HG03108 (cell line): ENCODE data around the gene IRF5.
A peak's percentile ranks its signal among the peaks of the same experiment; 100 is the strongest.

ENCODE experiments used
- ATAC-seq: cut with Tn5 transposase; IDR thresholded peaks from one replicate; pipeline ENCODE4 v1.9.1; 2021; ENCODE audit warnings: moderate library complexity; ENCODE audit not compliant: unreplicated experiment

IRF5 gene, protein sequence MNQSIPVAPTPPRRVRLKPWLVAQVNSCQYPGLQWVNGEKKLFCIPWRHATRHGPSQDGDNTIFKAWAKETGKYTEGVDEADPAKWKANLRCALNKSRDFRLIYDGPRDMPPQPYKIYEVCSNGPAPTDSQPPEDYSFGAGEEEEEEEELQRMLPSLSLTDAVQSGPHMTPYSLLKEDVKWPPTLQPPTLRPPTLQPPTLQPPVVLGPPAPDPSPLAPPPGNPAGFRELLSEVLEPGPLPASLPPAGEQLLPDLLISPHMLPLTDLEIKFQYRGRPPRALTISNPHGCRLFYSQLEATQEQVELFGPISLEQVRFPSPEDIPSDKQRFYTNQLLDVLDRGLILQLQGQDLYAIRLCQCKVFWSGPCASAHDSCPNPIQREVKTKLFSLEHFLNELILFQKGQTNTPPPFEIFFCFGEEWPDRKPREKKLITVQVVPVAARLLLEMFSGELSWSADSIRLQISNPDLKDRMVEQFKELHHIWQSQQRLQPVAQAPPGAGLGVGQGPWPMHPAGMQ

DNA sequence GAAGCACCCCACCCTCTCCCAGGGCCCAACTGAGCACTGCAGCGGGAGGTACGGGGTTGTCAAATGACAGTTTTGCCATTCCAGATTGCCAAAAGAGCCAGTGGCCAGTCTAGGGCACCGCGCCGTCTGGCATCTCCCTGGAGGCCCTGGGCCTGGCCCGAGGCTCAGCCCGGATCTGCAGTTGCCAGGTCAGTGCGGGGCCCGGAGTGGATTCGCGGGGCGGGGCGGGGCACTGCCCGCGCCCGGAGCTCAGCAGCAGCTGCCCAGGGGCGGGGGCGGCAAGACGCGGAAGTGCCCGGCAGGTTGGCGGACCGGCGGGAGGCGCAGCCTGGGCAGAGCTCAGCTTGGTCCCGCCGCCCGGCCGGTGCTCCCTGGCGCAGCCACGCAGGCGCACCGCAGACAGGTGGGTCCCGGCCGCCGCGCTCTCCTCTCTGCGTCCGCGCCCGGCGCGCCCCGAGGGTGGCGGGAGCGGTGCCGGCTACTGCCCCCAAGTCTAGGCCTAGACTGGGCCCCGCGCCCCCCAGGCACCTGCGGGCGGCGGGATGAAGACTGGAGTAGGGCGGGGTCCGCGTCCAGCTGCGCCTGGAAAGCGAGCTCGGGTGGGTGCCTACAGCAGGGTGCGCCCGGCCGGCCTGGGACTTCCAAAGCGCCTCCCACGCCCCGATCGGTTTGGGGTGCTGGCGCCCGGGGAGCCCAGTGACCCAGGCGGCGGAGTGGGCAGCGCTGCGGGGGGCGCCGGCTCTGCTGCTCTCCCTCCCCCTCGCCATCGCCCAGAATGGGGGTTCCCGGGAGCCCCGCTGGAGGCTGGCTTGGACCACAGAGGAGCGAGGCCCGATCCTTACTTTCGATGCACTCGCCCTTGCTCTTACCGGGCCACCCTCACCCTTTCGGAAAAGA lies at the start of gene IRF5:
IRF5 (plus strand) TSS at position 281 of the 897 bp plus-strand sequence. CDS start 4,155 bp downstream, outside the sequence.
- ATAC-seq = no peak

DNA sequence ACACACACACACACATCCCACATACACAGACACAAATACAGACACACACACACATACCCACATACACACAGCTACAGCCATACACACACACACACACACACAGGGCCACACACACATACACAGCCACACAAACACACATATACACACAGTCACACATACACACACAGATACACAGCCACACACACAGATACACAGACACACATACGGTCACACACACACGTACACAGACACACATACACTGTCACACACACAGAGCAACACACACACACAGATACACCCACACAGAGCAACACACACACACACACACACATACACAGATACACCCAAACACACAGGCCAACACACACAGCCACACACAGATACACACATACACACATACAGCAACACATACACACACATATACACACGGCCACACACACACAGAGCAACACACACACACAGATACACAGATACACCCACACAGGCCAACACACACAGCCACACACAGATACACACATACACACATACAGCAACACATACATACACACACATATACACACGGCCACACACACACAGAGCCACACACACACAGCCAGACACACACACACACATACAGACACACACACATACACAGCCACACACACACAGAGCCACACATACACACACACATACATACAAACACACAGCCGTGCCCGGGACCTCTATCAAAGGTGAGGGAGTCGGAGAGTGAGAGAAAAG lies 49.5 kb upstream of the IRF5 start:
- ATAC-seq = no peak

DNA sequence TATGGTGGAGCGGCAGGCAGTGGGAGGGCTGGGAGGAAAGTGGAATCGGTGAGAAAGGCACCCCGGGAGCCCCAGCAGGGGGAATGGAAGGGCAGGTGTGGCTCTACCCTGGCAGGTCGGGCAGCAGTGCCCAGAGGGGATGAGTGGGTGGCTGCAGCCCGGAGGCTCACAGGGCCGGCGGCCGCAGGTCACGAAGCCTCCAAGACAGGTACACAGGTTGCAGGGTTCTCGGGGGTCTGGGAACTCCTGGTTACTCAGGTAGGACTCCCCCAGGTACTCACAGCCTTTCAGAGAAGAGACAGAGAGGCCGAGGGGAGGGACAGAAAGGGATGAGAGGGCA lies 49.0 kb upstream of the IRF5 start:
- no peak for ATAC-seq

DNA sequence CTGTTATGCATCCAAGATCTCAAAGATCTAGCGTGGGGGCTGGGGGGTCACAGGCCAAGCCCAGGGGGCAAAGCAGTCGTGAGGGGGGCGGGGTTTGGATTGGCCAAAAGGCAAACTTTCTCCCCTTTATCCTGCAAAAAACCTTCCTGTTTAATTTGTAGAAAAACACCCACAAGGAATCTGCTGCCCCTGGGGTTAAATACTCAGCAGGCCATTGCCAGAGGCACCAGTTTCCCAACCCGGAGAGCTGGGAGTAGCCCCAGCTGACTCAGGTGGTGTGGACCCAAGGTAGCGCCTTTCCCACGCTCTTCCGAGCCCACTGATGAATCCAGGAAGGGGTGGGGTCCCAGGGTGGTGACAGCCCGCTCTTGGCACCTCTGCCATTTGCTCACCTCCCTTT lies 48.6 kb upstream of the IRF5 start:
- no peak for ATAC-seq

DNA sequence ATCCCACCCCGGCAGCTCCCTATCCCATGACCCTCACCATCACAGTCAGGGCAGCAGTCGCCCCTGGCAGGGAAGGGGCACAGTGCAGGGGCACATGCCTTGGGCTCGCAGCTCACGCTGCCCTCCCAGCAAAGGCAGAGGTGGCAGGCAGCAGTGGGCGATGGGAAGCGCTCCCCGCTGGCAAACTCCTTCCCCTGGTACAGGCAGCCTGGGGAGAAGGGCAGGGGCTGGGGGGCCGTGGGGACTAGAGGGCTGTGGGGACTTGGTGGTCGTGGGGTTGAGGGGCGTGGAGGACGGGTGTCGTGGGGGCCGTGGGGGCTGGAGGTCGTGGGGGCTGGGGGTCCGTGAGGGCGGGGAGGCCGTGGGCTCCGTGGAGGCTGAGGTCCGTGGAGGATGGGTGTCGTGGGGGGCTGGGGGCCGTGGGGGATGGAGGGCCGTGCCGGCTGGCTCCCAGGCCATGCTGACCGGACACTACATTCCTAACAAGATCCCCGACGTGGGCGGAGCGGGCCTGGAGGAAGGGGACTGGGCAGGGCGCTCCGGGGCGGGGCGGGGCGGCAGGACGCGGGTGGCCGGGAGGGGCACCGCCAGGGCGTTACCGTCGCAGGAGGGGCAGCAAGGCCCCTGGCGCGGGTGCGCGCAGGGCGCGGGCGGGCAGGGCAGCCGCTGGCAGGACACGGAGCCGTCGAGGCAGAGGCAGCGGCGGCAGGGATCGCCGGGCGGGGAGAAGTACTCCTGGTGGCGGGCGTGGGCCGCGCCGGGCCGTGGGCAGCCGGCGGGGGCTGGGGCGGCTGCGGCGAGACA lies 47.2 kb upstream of the IRF5 start:
- no peak for ATAC-seq

DNA sequence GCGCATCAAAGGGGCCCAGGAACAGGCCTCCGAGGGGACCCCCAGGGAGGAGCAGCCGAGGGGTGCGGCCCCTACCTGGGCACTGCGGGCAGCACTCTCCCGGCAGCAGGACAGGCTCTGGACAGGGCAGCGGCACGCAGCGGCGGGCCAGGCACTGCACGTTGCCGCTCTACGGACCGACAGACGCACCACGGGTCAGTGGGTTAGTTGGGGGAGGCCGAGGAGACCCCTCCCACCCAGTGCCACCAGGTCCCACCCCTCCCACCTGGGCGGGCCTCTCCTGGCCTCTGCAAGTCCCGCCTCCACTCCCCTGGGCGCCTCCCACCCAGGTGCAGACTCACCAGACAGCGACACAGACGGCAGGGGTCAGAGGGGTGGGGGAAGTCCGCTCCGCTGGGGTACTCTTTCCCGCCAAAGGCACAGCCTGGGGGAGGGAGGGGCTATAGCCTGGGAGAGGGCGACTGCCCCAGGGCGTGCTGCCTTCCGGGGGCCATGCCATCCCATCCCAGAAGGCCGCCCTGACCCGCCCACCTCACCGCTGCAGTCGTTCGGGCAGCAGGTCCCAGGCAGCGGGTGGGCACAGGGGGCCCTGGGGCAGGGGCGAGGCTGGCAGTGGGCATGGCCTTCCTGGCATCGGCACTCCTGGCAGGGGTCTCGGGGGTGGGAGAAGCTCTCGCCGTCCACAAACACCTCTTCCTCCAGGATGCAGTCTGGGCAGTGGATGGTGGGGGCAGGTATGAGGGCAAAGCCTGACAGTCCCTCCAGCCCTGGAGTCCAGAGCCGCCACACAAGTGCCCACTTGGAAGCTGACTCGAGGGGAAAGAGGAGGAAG lies 46.4 kb upstream of the IRF5 start:
- no peak for ATAC-seq

DNA sequence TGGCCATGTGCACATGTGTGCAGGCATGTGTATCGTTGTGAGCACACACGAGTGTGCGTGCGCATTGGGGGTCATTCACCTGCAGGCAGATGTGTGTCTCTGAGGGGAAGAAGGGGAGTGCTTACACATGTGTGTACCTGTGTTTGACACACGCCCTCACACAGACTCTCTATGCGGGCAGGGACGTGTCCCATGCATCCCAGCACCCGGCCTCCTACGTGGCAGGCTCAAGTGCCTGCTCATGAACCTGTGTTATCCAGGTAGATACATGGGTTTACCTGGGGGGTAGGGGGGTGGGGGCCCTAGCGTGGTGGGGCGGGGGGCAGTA lies 45.8 kb upstream of the IRF5 start:
- no peak for ATAC-seq

DNA sequence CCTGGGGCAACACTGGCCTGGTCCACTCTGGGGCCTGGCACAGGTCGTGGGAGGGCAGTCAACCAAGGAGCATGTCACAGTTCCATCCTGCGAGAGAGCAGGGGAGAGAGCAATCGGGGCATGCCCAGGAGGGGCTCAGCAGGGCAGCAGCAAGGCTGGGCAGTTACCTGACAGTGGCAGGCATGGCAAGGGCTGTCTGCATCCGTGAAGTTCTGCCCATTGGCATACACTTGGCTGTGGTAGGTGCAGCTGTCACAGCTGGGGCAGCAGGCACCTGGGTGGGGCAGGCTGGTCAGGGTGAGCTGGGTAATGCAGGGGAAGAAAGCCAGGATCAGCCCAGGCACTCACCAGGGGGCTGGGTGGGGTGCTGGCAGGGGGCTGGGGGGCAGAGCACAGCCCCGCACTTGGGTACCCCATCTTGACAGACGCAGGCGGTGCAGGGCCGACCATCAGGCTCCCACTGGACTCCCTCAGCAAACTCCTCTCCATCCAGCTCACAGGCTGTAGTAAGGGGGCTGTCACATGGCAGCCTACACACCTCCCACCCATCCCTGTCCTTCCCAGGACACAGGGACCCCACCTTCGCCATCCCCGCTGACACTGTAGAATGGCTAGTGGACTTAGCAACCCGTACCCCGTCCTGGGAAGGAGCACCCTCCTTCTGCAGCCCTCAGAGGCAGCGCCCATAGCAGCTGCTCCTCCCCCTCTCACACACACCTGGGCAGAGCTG lies 45.0 kb upstream of the IRF5 start:
- no peak for ATAC-seq

DNA sequence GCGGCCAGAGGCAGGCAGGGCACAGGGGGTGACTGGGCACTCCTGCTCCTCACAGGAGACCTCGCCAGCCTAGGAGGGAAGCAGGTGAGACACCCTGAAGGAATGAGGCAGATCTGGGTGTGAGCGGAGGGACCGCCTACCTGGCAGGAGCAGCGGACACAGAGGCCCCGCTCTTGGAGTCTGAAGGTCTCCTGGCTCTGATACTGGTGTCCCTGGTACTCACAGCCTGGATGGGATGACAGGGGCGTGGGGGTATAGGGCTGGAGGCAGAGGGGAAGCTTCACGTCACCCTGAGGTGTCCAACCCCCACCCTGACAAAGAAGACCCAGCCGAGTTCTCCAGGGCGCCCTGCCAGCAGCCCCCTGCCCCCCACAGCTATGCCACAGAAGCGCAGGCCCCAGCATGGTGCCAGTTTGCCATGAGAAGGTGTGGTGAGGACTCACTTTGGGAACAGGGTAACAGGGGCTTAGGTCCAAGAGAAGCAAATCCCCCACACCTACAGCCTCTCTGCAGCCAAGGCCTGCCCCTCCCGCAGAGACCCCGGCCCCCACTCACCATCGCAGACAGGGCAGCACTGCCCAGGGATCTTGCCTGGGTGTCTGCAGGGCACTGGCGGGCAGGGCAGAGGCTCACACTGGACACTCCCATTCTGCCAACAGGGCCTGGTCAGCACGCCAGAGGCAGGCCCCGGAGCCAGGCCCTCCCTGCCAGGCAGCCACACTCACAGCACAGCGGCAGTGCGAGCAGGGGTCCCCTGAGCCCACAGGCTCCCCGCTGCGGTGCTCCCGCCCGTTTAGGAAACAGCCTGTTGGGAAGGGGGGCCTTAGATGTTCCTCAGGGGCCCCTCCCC lies 44.3 kb upstream of the IRF5 start:
- ATAC-seq = no peak

DNA sequence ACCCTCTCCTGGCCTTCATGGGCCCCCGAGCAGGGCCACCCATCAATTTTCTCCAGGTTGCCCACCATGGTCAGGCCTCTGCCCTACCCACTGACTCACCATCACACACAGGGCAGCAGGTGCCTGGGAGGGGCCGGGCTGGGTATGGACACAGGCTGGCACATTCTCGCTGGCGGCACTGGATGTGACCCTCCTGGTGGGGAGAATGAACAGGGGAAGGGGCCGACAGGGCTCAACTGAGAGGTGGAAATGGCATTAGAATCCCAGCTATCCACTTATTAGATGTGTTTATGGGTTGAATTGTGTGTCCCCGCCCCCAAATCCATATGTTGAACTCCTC lies 43.7 kb upstream of the IRF5 start:
- no peak for ATAC-seq

DNA sequence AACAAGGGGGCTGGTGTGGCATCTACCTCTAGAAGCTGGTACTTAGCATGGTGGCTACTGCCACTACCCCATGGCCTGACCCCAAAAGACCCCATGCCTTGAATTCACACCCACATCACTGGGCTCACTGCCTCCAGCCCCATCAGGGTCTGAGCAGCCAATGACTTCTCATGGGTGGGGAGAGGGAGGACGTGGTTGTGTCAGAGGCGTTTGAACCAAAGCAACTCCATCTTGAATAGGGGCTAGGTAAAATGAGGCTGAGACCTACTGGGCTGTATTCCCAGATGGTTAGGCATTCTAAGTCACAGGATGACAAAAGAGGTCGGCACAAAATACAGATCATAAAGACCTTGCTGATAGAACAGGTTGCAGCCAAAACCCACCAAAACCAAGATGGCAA lies 42.4 kb upstream of the IRF5 start:
- no peak for ATAC-seq

DNA sequence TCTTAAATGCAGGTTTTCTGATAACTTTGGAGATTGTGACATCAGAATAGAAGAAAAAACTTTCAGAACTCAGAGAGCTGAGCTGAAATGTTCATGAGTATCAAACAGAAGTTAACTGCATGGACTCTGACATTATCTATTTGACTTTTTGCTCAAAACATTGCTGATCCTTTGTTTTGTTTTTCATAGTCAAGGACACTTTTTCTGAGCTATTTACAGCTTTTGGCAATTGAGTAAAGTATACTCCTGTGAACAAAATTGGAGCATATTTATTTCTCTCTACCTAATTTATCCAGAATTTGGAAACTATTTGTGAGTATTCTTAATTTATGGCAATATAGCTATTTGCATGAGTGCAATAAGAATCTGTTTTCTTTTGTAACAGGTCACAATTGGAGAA lies 38.3 kb upstream of the IRF5 start:
- no peak for ATAC-seq

DNA sequence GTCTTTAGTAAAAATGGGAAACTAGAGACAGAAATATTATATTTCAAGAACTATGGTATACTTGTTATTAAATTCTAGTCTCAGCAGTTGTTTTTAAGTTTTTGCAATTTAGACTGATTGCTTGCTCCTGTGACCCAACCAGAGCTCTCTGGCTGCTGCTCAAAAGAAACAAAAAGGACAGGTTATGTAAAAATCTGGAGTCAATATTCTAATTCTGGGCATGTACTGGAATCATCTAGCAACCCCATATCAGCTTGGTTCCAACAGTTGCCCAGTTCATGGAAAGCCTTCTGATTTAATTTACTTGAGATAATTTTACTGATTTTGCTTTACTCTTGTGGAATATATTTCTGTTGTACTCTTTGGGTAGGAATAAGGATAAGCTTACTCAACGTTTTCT lies 37.5 kb upstream of the IRF5 start:
- no peak for ATAC-seq

DNA sequence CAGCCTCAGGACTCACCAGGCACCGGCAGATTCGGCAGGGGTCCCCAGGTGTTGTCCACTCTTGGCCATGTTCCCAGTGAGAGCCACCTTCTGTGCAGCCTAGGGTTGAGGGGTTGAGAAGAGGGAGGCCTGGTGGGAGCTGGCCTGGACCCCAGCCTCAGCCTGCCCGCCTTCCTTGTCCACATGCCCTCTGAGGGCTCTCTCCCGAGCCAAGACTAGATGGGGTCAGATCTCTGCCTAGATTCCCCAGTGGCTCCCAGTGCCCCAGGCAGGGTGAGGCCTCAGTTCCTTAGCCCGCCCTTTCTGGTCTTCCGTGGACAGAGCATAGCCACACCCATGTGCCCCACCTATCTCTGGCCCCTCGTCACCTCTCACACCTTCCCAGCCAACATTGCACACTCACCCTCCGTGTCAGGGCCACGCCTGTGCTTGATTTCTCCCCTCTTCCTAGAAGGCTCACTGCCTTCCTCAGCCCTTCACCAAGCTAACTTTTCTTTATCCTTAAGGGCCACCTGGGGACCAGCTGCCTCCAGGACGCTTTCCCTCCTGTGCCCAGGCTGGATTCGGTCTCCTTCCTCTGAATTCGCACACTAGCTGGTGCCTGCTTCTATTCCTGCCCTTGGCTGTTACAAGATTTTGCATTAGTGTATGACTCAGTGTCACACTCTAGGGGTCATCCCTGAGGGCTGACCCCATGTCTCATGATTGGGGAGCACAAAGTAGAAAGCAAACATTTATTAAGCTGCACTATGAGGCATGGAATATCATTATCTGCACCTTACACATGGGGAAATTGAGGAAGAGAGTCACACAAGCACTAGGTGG lies 34.8 kb upstream of the IRF5 start:
- no peak for ATAC-seq

DNA sequence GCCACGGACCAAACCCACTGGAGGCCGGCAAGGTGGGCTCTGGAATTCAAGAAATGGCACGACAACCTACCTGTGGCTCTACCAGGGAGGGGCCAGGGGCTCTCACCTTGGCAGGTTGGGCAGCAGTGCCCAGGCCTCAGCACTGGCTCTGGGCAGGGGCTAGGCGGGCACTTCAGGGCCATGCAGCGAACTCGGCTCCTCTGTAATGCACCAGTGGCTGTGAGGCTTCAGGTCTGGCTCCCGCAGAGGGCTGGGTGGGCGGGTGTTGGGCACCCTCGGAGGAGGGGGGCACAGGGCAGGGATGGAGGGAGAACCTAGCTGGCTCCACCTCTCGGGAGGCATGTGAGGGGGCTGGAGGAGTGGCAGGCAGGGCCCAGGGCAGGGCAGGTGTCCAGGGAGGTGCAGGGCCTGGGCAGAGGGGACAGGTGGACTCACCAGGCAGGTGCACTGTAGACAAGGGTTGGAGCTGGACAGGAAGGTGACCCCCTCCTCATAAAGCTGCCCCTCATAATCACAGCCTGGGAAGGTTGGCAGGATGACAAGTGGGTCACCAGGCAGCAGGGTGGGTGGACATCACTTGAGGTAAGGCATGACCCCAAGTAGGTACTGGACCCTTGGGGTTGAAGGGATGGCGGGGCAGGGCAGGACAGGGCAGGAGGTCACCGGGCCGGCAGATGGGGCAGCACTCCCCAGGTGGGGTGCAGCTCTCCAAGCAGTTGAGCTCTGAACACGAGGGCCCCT lies 33.9 kb upstream of the IRF5 start:
- no peak for ATAC-seq

DNA sequence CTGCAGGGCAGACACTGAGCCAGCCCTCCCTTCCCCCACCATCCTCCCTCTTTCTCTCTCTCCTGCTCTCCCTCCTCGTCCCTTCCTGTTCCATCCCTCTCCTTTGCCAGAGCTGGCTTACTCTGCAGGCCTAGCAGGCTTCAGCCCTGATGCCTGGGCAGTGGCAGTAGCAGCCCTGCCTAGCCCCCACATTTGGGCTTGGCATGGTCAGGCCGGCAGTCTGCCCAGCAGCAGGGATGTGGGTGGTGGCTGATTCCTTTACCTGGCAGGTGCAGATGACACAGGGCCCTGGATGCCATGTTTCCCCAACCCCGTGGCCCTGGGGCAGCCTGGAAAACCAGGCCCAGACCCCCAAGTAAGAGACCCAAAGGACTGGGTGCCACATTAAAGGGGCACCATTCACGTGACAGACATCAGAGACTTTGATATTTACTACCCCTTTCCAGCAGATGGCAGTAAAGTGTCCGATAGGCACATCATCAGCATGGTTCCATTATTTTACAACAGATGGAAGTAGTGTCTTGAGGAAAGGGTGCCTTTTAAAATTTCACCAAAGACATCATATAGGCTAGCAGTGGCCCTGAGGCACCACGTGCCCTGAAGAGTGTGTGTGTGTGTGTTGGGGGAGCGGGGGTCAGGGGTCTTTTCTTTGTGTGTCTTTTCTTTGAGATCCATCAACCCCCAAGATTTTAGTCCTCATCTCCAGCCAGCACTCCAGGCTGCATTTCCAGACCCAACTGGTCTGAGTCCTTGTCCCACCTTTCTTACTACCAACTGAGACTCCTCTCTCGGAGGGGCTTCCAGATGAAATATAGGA lies 33.1 kb upstream of the IRF5 start:
- ATAC-seq = peak; percentile 54
